Fibroblast of lung (primary cell): ENCODE results near the gene C17orf50. TPM values are rescaled to one million over a fixed set of nuclear protein-coding genes. Genes with fewer than 3 reads are reported as not detected.
A peak's percentile ranks its signal among the peaks of the same experiment; 100 is the strongest.

ENCODE experiments used
- DNase-seq, 2 donors: peaks; one replicate each; pipeline versions ENCODE4 v3.0.0 to v3.0.0-alpha.2; 2010; ENCODE audit warnings: low read depth in 2 of 2
- H2AFZ ChIP-seq: 2 replicates; pipeline ENCODE4 v1.5.1; 2012; ENCODE audit warnings: low read length, control low read depth, inconsistent platforms
- H3K27ac ChIP-seq: 2 replicates; pipeline ENCODE4 v1.5.1; 2011; ENCODE audit warnings: low read length, control low read depth; ENCODE audit not compliant: insufficient read depth
- H3K27me3 ChIP-seq: 2 replicates; pipeline ENCODE4 v1.5.1; 2011; ENCODE audit warnings: mild to moderate bottlenecking, low read length; ENCODE audit not compliant: control insufficient read depth, insufficient read depth
- H3K36me3 ChIP-seq: 2 replicates; pipeline ENCODE4 v1.5.1; 2011; ENCODE audit warnings: low read length; ENCODE audit not compliant: control insufficient read depth, insufficient read depth
- H3K4me1 ChIP-seq: 2 replicates; pipeline ENCODE4 v1.5.1; 2011; ENCODE audit warnings: low read length; ENCODE audit not compliant: control insufficient read depth, insufficient read depth; ENCODE audit errors: extremely low read depth
- H3K4me2 ChIP-seq: 2 replicates; pipeline ENCODE4 v1.5.1; 2011; ENCODE audit warnings: low read length, control low read depth; ENCODE audit not compliant: insufficient read depth; ENCODE audit errors: extremely low read depth
- H3K4me3 ChIP-seq, 4 experiments: fragments of 200-600 bp in 1 of 4; sonication (generic) in 1 of 4; replicated peaks in 1 of 4; 2 replicates each; pipeline ENCODE4 v1.5.1; 2011 to 2016; ENCODE audit warnings: low read length in 4 of 4, low read depth in 3 of 4, mild to moderate bottlenecking in 3 of 4, control low read depth in 2 of 4, inconsistent platforms in 1 of 4, mixed read lengths in 1 of 4; ENCODE audit not compliant: insufficient read depth in 1 of 4; ENCODE audit errors: control extremely low read depth in 1 of 4
- H3K79me2 ChIP-seq: 2 replicates; pipeline ENCODE4 v1.5.1; 2012; ENCODE audit warnings: mild to moderate bottlenecking, low read length, inconsistent platforms; ENCODE audit not compliant: control insufficient read depth, insufficient read depth
- H3K9ac ChIP-seq: 2 replicates; pipeline ENCODE4 v1.5.1; 2011; ENCODE audit warnings: mild to moderate bottlenecking, low read length, control low read depth; ENCODE audit not compliant: insufficient read depth
- H3K9me3 ChIP-seq: 2 replicates; pipeline ENCODE4 v1.5.1; 2012; ENCODE audit warnings: low read depth, low read length; ENCODE audit not compliant: control insufficient read depth, insufficient read depth
- H4K20me1 ChIP-seq: 2 replicates; pipeline ENCODE4 v1.5.1; 2011; ENCODE audit warnings: low read length; ENCODE audit not compliant: control insufficient read depth, insufficient read depth; ENCODE audit errors: extremely low read depth
- EZH2 ChIP-seq: IDR thresholded peaks from 2 replicates; pipeline ENCODE4 v1.5.1; 2012; ENCODE audit warnings: low read length, control low read depth, mild to moderate bottlenecking; ENCODE audit errors: missing control alignments
- polyA plus RNA-seq, 2 donors: library from polyadenylated mRNA; depleted of rRNA in 1 of 2; stranded (reverse) in 1 of 2; unstranded in 1 of 2; fragments of >200 nt; gene quantifications; 2 replicates each; pipeline ENCODE4 v1.2.1, GENCODE V29; 2011 to 2012; ENCODE audit warnings: missing spikeins in 1 of 2
- total RNA-seq: library from RNA; depleted of rRNA; stranded (reverse); fragments of >200 nt; gene quantifications from 2 replicates; pipeline ENCODE4 v1.2.1, GENCODE V29; 2014
- TF ChIP-seq, protein P1 (sequence below), 2 donors: IDR thresholded peaks in 1 of 2; conservative IDR thresholded peaks in 1 of 2; 1 replicate in 1 of 2; 2 replicates in 1 of 2; pipeline ENCODE4 v1.5.1; 2011 to 2012; ENCODE audit warnings: low read length in 2 of 2, control low read depth in 1 of 2, inconsistent platforms in 1 of 2, low read depth in 1 of 2, mild to moderate bottlenecking in 1 of 2

Gene C17orf50
- total and polyA plus RNA-seq, 2 donors (not counting 1 experiment from before 2014, with no cell fraction given) = not detected

DNA sequence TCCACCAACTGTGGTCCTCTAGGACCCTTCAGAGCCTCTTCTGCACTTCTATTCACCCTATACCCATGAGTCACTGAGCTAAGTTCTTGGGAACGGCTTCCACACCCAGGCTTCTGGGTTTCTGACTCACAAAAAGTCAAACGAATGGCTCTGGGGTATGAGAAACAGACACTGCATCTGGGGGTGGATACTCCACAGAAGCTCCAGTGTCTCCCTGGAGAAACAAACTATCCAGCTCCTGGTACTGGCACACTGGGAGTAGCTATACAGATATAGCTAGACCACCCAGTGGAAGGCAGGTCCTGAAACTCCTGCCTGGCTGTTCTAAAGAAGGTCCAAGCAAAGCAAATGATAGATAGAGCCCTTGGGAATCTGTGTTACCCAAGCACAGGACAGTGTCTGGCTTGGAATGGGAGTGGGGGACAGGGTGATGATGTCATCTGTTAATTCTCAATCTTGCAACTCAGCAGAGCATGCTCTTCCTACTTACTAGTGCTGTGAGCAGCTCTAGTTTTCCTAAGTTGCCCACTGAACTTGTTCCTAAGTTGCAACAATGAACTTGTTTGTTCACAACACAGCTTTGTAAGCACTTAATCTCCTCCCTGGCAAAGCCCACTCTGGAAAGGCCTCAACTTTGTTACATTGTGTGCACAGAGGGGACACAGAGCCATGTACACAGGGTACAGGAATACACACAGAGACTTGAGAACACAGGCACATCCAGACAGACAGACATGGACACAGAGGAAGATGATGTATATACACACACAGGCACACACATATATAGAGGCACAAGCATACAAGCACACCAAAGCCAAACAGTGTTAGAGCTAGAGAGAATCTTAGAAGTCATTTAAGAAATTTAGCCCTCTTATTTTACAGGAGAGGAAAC is 28.0 kb downstream of the C17orf50 start:
- peaks cover 18% of the 10 kb centered on the region for H3K27me3 ChIP-seq
- no peak overlapping the region for H2AFZ ChIP-seq
- no peak overlapping the region for H3K4me3 ChIP-seq
- H3K9me3 ChIP-seq = no peaks in the 10 kb centered on the region
- no peak overlapping the region for H3K9ac ChIP-seq
- peak; percentile 92 to 94 for DNase-seq
- H3K27ac ChIP-seq = peak overlapping the region; percentile 47
- TF ChIP-seq, protein P1, sequence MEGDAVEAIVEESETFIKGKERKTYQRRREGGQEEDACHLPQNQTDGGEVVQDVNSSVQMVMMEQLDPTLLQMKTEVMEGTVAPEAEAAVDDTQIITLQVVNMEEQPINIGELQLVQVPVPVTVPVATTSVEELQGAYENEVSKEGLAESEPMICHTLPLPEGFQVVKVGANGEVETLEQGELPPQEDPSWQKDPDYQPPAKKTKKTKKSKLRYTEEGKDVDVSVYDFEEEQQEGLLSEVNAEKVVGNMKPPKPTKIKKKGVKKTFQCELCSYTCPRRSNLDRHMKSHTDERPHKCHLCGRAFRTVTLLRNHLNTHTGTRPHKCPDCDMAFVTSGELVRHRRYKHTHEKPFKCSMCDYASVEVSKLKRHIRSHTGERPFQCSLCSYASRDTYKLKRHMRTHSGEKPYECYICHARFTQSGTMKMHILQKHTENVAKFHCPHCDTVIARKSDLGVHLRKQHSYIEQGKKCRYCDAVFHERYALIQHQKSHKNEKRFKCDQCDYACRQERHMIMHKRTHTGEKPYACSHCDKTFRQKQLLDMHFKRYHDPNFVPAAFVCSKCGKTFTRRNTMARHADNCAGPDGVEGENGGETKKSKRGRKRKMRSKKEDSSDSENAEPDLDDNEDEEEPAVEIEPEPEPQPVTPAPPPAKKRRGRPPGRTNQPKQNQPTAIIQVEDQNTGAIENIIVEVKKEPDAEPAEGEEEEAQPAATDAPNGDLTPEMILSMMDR (conservative IDR thresholded peaks at IDR 0.05 in 1 of 2, IDR thresholded peaks at IDR 0.05 in 1 of 2; ENCODE audit: low read depth in 1 of 2, low read length in 2 of 2) = no peak
- TF ChIP-seq EZH2 = no peak
- no peaks in the 10 kb centered on the region for H3K79me2 ChIP-seq
- no peaks in the 10 kb centered on the region for H3K36me3 ChIP-seq
- no peaks in the 10 kb centered on the region for H4K20me1 ChIP-seq
- H3K4me1 ChIP-seq = peaks cover 15% of the 10 kb centered on the region
- H3K4me2 ChIP-seq = peak overlapping the region; percentile 78

DNA sequence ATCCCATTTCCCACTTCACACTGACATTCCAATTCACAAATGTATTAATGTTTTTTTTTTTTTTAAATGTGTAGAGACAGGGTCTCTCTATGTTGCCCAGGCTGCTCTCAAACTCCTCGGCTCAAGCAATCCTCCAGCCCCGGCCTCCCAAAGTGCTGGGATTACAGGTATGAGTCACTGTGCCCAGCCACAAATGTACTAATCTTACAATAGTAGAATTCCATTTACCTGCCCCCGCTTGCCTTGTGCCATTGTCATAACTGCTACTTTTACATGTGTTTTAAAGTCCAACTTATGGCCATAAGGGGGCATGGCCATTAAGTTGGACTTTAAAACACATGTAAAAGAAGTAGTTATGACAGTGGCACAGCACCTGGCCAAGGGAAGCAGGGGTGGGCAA is 30.2 kb downstream of the C17orf50 start:
- no peak overlapping the region for H3K4me3 ChIP-seq
- H3K27ac ChIP-seq = no peak overlapping the region
- no peak overlapping the region for H2AFZ ChIP-seq
- H3K4me1 ChIP-seq = peaks cover 15% of the 10 kb centered on the region
- no peak overlapping the region for H3K4me2 ChIP-seq
- no peaks in the 10 kb centered on the region for H4K20me1 ChIP-seq
- H3K9me3 ChIP-seq = no peaks in the 10 kb centered on the region
- H3K79me2 ChIP-seq = no peaks in the 10 kb centered on the region
- H3K36me3 ChIP-seq = no peaks in the 10 kb centered on the region
- no peak for DNase-seq
- TF ChIP-seq EZH2 = no peak
- TF ChIP-seq, protein P1 (conservative IDR thresholded peaks at IDR 0.05 in 1 of 2, IDR thresholded peaks at IDR 0.05 in 1 of 2; ENCODE audit: low read depth in 1 of 2, low read length in 2 of 2) = no peak
- H3K9ac ChIP-seq = no peak overlapping the region
- peaks cover 32% of the 10 kb centered on the region for H3K27me3 ChIP-seq

DNA sequence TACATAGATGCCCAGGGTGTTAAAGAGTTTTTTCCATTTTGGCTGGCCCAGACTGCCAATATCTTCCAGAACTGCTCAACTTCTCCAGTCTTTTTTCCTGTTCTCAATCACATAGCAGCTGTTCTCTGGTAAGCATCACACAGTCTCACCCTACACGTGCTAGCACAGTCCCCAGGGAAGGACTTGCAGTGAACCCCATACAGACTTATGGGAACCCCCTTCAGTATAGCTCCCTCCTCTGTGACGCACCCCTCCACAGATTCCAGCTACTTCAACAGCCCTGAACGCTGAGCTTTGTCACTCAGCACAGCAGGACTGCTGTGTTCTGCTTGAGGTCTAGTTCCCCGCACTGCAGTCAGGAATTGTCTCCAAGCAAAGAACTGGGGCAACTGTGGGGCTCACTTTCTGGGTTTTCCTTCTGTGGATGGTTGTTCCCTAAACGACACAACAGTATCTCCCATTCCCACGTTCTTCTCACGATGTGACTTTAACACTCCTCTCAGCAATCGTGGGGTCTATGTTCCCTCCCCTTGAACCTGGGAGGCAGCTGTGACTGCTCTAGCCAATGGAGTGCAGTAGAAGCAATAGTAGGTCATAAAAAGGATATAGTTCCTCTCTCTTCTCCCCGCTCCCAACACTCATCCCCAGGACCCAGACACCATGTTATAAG is 31.1 kb downstream of the C17orf50 start:
- Histone ChIP-seq H3K36me3 (no peaks in the 10 kb centered on the region), H3K4me2 (no peak overlapping the region), H3K27ac (no peak overlapping the region), H3K4me1 (peaks cover 15% of the 10 kb centered on the region), H3K27me3 (peaks cover 41% of the 10 kb centered on the region), H3K9me3 (no peaks in the 10 kb centered on the region), H3K4me3 (no peak overlapping the region), H3K9ac (no peak overlapping the region), H2AFZ (no peak overlapping the region), H3K79me2 (no peaks in the 10 kb centered on the region), H4K20me1 (no peaks in the 10 kb centered on the region)
- TF ChIP-seq, protein P1 (conservative IDR thresholded peaks at IDR 0.05 in 1 of 2, IDR thresholded peaks at IDR 0.05 in 1 of 2; ENCODE audit: low read depth in 1 of 2, low read length in 2 of 2) = no peak
- no peak for TF ChIP-seq EZH2
- no peak for DNase-seq
